GM10847 (cell line): ENCODE measurements around the gene SH2D4B.

Source experiments
- POLR2A ChIP-seq: IDR thresholded peaks from 2 replicates; pipeline ENCODE4 v1.6.1; 2011; ENCODE audit not compliant: insufficient read length; ENCODE audit errors: extremely low read depth

Gene SH2D4B

DNA sequence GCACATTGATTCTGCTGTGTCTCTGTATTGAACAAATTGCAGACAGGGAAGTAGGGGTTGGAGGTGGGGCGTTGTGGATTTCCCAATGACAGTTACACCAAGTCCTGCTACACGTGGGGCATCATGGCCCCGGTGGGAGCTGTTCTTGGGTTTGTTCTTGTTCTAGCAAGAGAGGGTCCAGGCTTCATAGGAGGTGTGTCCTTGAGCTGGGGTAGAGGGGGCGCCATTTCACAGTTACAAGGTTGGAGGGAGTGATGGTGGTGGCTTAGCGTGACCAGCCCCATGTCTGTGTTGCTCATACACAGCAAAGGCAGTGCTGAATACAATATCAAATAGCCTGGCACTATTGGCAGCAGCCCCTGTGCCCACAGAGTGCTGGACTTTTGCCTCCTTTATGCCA is 15.7 kb downstream of the SH2D4B start:
- TF ChIP-seq POLR2A, result no peak

DNA sequence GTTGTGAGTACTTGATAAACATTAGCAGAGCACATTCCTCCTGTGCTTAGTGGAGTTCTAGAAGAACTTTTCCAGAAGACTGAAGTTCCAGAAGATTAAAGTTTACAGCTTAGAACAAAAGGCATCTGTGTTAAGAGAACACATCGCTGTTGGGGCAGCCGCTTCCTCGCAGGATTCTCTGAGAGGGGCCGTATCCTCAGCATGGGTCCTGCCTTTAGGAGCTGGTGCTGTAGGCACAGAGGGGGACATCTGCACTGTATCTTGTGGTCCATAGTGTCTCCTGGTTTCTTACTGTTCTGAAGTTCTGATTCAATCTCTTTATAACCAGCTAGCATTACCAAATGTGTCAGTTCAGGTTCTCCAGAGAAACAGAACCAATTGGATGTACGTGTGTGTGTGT is 16.3 kb downstream of the SH2D4B start:
- no peak for TF ChIP-seq POLR2A

DNA sequence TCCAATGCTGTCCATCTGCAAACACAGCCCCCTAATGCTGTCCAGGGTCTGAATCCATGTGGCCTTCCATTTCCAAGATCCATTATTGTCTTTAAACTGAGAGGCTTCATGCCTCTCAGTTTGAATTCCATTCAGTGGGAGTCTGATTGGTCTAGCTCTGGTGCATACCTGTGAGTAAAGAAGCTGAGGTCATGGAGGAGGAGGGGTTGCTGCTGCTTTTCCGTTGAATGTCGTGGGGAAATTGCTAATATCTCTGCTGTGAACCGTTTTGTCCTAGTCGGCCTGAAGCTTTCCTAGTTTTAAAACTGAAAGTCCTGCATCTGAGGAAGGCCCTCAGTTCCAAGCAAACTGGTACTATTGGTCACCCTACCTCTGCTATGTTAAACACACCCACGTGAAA is 17.7 kb downstream of the SH2D4B start:
- no peak for TF ChIP-seq POLR2A

DNA sequence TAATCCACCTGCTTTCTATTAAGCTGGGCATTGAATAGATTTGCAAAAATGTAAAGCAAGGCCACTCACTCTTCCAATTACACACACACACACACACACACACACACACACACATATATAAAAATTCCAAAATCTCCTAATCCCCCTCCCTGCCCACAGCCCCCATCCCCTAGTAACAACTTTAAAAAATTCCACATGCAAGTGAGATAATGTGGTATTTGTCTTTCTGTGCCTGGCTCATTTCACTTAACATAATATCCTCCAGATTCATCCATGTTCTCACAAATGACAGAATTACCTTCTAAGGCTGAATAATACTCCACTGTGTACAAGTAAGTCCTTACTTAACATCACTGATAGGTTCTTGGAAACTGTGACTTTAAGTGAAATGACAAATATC is 24.2 kb downstream of the SH2D4B start:
- TF ChIP-seq POLR2A, result no peak

DNA sequence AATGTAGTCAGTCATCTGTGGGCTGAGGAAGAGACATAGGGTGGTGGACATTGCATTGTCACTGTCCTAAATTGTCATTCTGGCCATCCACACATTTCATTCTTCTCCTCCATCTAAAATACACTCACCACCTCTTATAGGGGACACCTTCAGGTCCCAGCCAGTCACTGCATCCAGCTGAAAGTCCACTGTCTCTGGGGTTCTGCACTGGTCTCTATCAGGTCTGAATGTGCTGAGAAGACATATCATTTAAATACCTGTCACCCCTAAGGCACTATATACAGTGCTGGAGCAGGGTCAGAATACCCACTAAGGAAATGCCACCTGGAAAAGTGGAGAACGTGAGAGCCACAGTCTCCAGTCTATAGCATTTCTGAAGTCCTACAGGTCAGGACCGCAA is 29.6 kb downstream of the SH2D4B start:
- no peak for TF ChIP-seq POLR2A

DNA sequence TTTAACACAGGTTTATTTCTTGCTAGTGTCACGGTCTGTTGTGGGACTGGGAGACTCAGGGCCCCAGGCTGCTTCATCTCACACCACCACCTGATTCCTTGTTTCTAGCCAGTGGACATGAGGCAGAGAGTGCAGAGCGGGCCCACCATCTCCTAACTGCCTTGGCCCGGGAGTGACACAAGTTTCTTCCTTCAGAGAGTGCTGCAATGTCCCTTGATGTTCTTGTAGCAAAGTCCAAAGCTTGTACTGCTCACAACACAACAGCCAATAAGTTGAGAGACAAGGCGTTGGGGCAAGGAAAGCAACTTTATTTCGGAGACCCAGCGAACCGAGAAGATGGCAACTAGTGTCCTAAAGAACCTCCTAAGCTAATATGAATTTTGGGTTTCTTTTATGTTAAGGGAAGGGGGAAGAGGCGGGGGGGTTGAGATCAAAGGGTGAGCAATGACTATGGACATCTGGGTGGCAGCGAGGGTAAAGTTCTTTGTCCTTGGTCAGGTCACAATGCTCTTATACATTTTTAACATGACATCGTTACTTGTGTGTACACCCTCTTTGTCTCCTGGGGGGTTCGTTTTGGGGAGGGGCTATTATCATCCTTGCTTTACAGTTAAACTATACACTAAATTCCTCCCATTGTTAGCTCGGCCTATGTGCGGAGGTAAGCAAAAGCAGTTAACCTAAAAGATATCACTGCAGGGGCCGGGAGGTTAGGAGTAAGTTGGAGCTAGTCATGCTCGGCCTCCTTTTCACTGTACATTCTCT is 31.6 kb downstream of the SH2D4B start:
- TF ChIP-seq POLR2A, result no peak

DNA sequence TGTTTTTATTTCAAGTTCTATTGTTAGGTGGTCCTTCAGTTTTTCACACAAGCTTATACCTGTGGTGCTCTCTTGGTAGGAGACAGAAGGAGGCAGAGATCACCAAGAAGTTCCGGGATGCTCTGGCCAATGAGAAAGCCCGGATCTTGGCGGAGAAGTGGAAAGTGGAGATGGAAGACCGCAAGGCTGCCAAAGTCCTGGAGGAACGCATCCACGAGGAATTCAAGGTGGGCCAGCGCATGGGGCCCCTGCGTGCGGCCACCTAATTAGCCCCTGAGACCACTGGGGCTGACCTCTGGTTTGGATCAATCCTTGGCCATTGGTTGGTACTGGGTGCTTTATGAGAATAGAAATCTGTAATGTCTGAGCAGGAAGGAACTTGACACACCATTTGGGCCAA is 33.6 kb downstream of the SH2D4B start:
- no peak for TF ChIP-seq POLR2A

DNA sequence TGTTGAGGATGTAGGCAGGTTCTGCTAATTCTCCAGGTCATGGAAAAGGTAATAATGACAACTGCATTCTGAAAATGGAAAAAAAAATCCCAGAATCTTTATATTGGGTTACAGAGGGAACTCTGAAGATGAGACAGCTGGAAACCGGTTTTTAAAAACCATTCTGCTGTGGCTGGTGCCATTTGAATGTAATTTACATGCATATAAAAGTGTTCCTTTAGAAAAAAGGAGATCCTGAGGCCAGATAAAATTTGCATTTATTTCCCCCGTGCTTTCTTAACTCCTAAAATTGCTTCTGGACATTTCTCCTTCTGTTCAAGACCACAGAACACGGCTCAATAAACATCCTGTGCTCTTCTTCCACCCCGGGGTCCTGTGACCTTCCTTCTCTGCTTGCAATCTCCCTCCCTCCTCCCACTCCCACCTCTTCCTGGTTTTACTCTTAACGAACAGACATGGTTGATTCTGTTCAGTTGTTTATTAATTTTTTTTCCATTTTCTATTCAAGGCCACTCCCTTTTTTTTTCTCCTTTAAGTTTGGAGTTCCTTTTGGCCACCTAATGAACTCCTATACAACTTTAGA is 41.6 kb downstream of the SH2D4B start:
- no peak for TF ChIP-seq POLR2A

DNA sequence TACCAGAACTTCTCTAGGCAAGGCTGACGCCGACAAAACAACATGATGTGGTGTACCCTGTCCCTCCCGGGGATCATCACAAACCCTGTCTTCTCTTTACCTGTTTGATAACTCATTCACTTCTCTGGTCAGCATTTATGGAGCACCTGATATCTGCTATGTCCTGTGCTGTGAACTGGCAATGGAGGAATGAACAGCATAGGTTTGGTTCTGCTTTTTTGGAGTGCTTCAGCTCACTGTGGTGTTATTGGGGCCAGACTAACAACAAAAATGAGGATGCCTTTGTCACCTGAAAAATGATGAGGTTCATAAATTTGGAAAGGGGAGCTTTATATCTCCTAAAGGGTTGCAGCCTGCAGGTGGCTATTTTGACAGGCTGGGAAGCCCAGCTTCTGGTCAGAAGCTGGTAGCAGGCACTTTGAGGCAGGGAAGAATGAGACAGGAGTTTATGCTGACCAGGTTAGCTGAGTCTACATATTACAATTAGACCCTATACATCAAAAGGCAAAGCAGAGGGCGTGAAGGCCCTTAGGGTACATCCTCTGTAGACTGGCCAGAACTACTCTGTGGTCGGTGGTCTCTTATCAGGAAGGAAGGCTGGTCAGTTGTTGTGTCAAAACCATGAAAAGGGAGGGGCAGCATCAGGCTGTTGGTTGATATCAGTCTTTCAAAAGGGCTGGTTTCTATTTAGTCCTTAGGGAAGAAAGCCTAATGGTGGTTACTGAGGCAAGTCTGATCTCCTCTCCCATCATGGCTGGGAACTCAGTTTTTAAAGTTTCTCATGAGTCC is 42.3 kb downstream of the SH2D4B start:
- TF ChIP-seq POLR2A, result no peak

DNA sequence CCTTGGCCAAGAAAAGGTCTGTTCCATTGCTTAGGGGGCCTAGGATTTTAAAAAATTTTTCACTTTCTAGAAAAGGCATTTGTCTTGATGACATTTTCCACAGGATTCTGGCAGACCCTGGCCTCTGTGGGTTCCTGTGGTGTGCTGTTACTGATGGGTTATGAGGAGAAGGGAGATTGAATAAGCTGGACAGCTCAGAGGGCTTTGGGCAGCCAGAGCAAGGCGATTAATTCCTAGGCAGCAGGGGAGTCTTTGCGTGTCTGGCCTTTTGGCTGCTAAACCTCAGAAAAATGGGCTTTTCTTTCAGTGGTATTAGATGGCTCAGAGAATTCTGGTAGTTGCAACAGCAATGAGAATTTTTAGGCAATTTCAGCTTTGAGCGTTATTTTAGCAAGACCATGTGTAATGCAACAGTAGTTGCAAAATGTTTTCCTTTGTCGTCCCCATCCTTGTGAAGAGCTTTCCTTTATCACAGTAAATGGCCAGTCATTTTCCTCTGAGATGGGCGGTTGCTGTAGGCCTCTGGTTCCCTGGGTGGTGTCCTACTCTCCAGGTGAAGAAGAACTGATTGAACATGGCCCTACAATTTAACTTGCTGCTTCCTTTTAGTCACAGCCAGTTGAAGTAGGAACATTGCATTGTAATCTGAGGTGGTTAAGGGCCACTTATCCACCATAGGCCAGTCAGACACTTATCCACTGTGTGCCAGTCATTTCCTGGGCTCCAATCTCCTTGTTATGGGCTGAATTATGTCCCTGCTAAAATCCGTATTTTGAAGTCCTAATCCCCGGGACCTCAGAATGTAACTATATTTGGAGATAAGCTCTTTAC is 43.2 kb downstream of the SH2D4B start:
- no peak for TF ChIP-seq POLR2A

DNA sequence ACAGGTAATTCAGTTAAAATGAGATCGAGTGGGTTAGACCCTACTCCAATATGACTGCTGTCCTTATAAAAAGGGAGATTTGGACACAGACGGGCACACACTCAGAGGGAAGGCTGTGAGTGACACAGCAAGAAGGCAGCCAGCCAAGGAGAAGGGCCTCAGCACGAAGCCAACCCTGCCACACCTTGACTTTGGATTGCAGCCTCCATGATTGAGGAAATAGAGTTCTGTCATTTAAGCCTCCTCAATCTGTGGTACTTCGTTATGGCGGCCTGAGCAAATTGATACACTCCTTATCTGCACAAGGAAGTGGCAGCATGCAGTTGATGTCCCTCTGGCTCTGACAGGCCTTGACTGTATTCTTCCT is 43.8 kb downstream of the SH2D4B start:
- TF ChIP-seq POLR2A, result no peak

DNA sequence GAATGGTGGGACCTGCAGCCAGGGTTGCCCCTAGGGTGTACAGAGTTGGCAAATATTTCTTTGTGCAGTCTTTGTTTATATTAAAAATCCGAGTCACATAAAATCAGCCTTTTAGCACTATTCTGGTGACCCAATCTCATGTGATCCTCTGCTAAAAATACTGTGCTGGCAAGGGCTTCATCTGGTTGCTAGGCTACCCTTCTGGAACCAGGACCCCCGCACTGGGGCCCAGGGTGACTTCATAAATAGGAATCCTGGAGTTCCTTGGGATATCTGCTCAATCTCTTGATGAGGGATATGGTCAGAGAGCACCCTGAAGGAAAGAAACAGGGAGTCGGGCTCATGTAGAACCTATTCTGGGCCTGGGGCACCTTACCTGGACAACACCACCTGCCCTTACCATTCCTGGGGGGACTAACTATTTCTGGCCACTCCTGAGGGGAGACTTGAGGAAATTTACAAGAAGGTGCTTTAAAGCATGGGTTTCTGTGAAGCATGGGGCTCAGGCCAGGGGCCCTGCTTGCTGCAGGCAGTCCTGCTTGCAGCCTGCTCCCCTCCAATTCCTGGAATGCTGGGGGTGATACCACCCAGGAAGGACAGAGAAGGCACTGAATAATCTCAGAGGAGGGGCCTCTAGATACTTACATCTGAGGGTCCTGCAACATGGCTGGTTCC is 44.7 kb downstream of the SH2D4B start:
- no peak for TF ChIP-seq POLR2A

DNA sequence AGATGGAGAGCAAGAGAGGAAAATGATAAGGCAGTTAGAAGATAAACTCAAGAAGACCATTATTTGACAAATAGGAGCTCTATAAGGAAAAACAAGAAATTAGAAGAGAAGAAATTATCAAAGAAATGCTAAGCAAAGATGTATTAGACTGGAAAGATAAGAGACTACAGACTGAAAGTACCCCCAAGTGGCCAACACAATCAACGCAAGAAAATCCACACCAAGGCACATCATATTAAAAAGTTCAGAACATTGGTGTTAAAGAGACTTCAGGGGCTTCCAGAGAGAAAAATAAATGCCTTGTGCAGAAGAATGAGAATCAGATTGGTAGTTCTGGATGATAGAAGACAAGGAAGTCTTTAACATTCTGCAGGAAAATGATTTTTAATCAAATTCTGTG is 46.0 kb downstream of the SH2D4B start:
- no peak for TF ChIP-seq POLR2A

DNA sequence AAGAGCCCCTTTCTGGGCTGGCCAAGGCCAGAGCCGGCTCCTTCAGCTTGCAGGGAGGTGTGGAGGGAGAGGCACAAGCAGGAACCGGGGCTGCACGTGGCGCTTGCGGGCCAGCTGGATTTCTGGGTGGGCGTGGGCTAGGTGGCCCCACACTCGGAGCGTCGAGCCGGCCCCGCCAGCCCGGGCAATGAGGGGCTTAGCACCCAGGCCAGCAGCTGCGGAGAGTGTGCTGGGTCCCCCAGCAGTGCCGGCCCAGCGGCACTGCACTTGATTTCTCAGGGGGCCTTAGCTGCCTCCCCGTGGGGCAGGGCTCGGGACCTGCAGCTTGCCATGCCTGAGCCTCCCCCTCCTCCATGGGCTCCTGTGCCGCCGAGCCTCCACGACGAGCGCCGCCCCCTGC is 48.1 kb downstream of the SH2D4B start:
- no peak for TF ChIP-seq POLR2A

DNA sequence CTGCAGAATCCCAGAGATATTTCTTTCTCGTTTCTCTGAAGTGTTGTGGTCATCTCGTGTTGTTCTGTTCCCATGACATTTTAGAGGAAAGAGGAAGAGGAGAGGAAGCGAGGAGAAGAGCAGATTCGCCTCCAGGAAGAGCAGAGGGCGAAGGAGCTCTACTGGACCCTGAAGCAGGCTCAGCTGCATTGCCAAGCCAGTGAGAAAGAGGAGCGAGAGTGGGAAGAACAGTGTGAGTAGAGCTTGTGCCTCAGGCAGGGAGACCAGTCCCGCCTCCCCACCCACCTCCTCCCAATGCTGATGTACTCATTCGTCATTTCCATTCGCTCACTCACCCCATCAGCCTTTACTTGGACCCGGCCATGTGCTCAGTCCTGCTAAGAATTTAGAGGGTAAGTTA is 50.8 kb downstream of the SH2D4B start:
- no peak for TF ChIP-seq POLR2A
